ENCODE measurements around the gene WDR88. TPM values are rescaled to one million over a fixed set of nuclear protein-coding genes. Genes with fewer than 3 reads are reported as not detected.
A peak's percentile ranks its signal among the peaks of the same experiment; 100 is the strongest.

WDR88 gene
- total and polyA plus RNA-seq, 10 of the 15 experiments (the other 5 are each of a cell fraction or from before 2014, with no cell fraction given) = 0.19 to 0.34 TPM; not detected in 8

DNA sequence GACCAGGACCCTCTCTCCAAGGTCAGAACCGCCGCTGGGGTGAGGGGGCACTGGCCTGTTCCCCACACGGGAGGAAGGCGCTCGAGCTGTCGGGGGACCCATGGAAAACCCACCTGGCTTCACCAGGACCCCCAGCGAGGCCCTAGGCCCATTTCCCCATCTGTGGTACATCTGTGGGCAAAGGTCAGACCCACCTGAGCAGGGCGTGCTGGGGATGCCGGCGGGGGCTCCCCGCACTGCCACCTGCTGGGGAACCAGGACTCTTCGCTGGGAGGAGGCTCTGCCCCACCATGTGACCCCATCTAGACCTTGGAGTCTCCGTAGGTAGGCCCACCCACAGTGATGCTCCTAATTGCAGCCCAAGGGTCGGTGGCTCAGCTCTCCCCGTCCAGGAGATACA lies 511 bp downstream of the WDR88 start:
- no peak overlapping the region for H3K27ac ChIP-seq (ENCODE audit: control insufficient read depth, insufficient read depth)
- H2AFZ ChIP-seq (ENCODE audit: control insufficient read depth, low read depth, low read length) = no peak overlapping the region
- ChIA-PET SMC1A (ENCODE audit: uncharacterized antibody, unreplicated experiment) (interaction anchor here (0.6 kb wide), 1 partner anchor 128 kb away, joined by 3 read pairs; no protein-coding TSS in a partner anchor), CTCF (no interaction called here), RAD21 (ENCODE audit: unreplicated experiment) (no interaction called here), POLR2A (no interaction called here)
- H3K4me2 ChIP-seq (ENCODE audit: control insufficient read depth, insufficient read depth) = no peak overlapping the region
- H3K27me3 ChIP-seq (replicated peaks in 1 of 2; ENCODE audit: control insufficient read depth in 2 of 2, insufficient read depth in 2 of 2, low read length in 1 of 2) = no peaks in the 10 kb centered on the region
- FAIRE-seq (no peak), DNase-seq (ENCODE audit: low read depth, low spot score) (no peak), ATAC-seq (no peak)
- H3K9ac ChIP-seq (ENCODE audit: control insufficient read depth, insufficient read depth, low read length) = no peak overlapping the region
- H3K9me3 ChIP-seq (replicated peaks; ENCODE audit: control insufficient read depth, insufficient read depth, low read length) = no peaks in the 10 kb centered on the region
- in situ Hi-C loops (cut with MboI) (no loop called here), intact Hi-C loops (cut with micrococcal nuclease; ENCODE audit: unreplicated experiment) (no loop called here)
- H3K4me1 ChIP-seq (ENCODE audit: control insufficient read depth, insufficient read depth, low read length) = no peaks in the 10 kb centered on the region
- TF ChIP-seq, protein P1, sequence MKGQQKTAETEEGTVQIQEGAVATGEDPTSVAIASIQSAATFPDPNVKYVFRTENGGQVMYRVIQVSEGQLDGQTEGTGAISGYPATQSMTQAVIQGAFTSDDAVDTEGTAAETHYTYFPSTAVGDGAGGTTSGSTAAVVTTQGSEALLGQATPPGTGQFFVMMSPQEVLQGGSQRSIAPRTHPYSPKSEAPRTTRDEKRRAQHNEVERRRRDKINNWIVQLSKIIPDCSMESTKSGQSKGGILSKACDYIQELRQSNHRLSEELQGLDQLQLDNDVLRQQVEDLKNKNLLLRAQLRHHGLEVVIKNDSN (IDR thresholded peaks at IDR 0.05; ENCODE audit: borderline replicate concordance, extremely low read length, insufficient read depth, low read depth, low read length) = peak; percentile 6
- TF ChIP-seq POLR2A (IDR thresholded peaks at IDR 0.05; ENCODE audit: low read depth, low read length) = 0 out of 2 replicates have a peak, but pooled peaks have one; percentile 27
- TF ChIP-seq, protein P2, sequence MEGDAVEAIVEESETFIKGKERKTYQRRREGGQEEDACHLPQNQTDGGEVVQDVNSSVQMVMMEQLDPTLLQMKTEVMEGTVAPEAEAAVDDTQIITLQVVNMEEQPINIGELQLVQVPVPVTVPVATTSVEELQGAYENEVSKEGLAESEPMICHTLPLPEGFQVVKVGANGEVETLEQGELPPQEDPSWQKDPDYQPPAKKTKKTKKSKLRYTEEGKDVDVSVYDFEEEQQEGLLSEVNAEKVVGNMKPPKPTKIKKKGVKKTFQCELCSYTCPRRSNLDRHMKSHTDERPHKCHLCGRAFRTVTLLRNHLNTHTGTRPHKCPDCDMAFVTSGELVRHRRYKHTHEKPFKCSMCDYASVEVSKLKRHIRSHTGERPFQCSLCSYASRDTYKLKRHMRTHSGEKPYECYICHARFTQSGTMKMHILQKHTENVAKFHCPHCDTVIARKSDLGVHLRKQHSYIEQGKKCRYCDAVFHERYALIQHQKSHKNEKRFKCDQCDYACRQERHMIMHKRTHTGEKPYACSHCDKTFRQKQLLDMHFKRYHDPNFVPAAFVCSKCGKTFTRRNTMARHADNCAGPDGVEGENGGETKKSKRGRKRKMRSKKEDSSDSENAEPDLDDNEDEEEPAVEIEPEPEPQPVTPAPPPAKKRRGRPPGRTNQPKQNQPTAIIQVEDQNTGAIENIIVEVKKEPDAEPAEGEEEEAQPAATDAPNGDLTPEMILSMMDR (IDR thresholded peaks at IDR 0.05 in 2 of 3, conservative IDR thresholded peaks at IDR 0.05 in 1 of 3; ENCODE audit: control insufficient read depth in 2 of 3, extremely low read depth in 1 of 3, insufficient read depth in 1 of 3, low read depth in 3 of 3, low read length in 3 of 3) = 0 out of 6 replicates have a peak, but pooled peaks of 1 of the 3 experiments have one; percentile 22
- no peak for TF ChIP-seq MYB (IDR thresholded peaks at IDR 0.05; ENCODE audit: borderline replicate concordance, low read depth, low read length)
- TF ChIP-seq EP300 (IDR thresholded peaks at IDR 0.05; ENCODE audit: borderline replicate concordance in 1 of 2, control insufficient read depth in 1 of 2, low read depth in 2 of 2, low read length in 2 of 2) = no peak
- no TSS peak for BruUV-seq (replicated peaks)
- no peak overlapping the region for H3K4me3 ChIP-seq
- WGBS (ENCODE audit: insufficient coverage, insufficient replicate concordance, low lambda C conversion rate, missing lambda C conversion rate) = 94% methylated on average over 15 of the region's 15 CpGs
- no peaks in the 10 kb centered on the region for H4K20me1 ChIP-seq (ENCODE audit: control insufficient read depth, insufficient read depth)
- H3K79me2 ChIP-seq (ENCODE audit: control insufficient read depth, insufficient read depth, low read length) = no peaks in the 10 kb centered on the region
- peaks cover 0 to 3% of the 10 kb centered on the region in 2 experiments; a peak in 1 of 4 replicates for H3K36me3 ChIP-seq (ENCODE audit: control insufficient read depth in 2 of 2, insufficient read depth in 2 of 2, low read length in 1 of 2)

Data from GM12878 (cell line).